Neural progenitor cell (in vitro differentiated cells): ENCODE data around the gene ZP4.

Experiments
- EZH2 ChIP-seq: fragments of 200-600 bp; sonication (generic); IDR thresholded peaks from 2 replicates; pipeline ENCODE4 v1.6.1; 2017; ENCODE audit warnings: antibody characterized with exemption, mild to moderate bottlenecking, moderate library complexity
- EZH2phosphoT487 ChIP-seq: fragments of 200-600 bp; sonication (generic); IDR thresholded peaks from 2 replicates; pipeline ENCODE4 v1.6.1; 2017; ENCODE audit warnings: antibody characterized with exemption
- TF ChIP-seq, protein P1 (sequence below): fragments of 200-600 bp; sonication (generic); IDR thresholded peaks from 2 replicates; pipeline ENCODE4 v1.5.1; 2017; ENCODE audit warnings: antibody characterized with exemption, mild to moderate bottlenecking

GRCh38 chr1:237902960-237903743 is 12.4 kb upstream of the ZP4 start:
- TF ChIP-seq, protein P1, sequence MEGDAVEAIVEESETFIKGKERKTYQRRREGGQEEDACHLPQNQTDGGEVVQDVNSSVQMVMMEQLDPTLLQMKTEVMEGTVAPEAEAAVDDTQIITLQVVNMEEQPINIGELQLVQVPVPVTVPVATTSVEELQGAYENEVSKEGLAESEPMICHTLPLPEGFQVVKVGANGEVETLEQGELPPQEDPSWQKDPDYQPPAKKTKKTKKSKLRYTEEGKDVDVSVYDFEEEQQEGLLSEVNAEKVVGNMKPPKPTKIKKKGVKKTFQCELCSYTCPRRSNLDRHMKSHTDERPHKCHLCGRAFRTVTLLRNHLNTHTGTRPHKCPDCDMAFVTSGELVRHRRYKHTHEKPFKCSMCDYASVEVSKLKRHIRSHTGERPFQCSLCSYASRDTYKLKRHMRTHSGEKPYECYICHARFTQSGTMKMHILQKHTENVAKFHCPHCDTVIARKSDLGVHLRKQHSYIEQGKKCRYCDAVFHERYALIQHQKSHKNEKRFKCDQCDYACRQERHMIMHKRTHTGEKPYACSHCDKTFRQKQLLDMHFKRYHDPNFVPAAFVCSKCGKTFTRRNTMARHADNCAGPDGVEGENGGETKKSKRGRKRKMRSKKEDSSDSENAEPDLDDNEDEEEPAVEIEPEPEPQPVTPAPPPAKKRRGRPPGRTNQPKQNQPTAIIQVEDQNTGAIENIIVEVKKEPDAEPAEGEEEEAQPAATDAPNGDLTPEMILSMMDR, result no peak
- no peak for TF ChIP-seq EZH2
- TF ChIP-seq EZH2phosphoT487, result no peak
